Endometrial microvascular endothelial cells (primary cell): Measurements from ENCODE around the gene SOX18. TPM values are rescaled to one million over a fixed set of nuclear protein-coding genes. Genes with fewer than 3 reads are reported as not detected.
"Not testable (repeated sequence)": the region's sequence is repeated elsewhere in the genome, so short reads cannot be mapped to it uniquely, and the experiment has no call there.

ENCODE experiments used
- in situ Hi-C: cut with HindIII; loops from 2 replicates; pipeline ENCODE4 v1.10.0; 2017; ENCODE audit warnings: low sequenced_read_pairs, low pct_unique_long_range_greater_than_20kb; ENCODE audit errors: inconsistent ontology term
- total RNA-seq: library from RNA; depleted of rRNA; stranded (reverse); fragments of >200 nt; gene quantifications from one replicate; pipeline ENCODE4 v1.2.3, GENCODE V29; 2015; ENCODE audit errors: inconsistent ontology term

The SOX18 gene
- total RNA-seq: 0.37 TPM

GRCh38 chr20:64049060-64049877, at the start of gene SOX18:
TSS of gene SOX18 (minus strand) at chr20:64049639. CDS start at chr20:64049516, 123 bp downstream.
- in situ Hi-C loops: no loop called here

DNA sequence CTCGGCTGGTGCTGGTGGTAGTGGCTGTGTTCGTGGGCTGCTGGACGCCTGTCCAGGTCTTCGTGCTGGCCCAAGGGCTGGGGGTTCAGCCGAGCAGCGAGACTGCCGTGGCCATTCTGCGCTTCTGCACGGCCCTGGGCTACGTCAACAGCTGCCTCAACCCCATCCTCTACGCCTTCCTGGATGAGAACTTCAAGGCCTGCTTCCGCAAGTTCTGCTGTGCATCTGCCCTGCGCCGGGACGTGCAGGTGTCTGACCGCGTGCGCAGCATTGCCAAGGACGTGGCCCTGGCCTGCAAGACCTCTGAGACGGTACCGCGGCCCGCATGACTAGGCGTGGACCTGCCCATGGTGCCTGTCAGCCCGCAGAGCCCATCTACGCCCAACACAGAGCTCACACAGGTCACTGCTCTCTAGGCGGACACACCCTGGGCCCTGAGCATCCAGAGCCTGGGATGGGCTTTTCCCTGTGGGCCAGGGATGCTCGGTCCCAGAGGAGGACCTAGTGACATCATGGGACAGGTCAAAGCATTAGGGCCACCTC, 49.1 kb upstream of the SOX18 start:
- in situ Hi-C loops: no loop called here

DNA sequence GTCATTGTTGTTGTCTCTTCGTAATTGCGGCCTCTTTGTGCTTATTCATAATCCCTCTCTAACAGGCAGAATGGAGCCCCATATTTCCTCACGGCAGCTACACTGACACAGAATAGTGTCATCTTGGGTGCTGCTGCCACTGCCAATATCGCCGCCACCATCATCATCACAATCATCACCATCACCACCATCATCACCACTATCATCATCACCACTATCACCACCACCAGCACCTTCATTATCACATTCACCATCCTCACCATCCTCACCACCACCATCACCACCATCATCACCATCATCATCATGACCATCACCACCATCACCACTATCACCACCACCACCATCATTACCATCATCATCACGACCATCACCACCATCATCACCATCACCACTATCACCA, 47.1 kb upstream of the SOX18 start:
- in situ Hi-C loops: no loop called here

DNA sequence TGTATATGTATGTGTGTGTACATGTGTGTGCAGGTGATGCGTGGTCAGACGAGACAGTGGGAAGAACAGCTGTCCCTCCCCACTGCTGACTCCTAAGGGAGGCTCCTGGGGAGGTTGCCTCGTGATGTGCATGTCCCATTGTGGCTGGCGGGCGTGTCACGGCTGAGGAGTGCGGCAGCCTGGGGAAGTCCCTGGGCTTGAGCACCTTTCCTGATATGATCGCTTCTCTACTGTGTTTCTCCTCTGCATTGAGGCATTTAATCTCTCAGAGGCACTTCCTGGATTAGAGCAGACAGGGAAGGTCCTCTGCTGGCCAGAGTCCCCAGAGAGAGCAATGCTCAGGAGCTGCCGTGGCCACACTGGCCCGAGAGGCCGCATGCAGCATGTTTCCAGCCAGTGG, 46.5 kb upstream of the SOX18 start:
- in situ Hi-C loops: no loop called here

DNA sequence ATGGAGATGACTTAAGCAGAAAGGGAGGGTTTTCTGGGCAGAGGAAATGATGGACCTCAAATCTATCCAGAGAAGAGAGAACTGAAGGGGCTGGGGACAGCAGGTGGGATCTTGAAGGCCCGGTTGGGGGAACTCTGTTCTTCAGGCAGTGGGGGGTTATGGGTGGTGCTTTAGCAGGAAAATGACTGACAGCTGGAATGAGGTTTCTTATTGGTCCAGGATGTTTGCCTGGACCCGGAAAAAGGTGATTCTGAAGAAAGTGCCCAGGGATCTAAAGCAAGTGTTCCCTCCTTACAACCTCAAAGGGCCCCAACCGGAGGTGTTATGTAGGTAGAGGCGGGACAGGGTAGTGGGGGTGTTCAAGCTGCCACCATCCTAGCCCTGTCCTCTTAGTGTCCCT, 46.0 kb upstream of the SOX18 start:
- in situ Hi-C loops: no loop called here

DNA sequence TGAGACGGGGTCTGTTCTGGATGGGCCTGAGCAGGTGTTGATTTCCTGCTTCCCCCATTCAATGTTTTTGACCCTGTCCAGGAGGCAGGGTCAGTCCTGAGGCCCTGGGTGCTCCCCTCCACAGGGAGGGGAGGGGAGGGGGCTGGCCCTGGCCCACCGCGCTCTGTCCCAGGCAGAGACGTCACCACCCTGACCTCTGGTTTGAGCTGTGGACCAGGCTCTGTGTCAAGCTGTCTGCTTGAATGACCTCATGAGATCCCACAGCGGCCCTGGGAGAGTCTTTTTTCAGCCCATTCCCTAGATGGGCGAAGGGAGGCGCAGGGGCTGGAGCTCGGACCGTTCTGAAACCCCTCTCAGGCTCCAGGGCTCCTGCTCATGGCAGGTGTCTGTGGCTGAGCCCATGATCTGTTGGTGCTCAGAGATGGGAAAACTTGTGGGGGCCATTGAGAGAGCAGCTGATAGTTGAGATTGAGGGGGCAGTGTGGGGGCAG, 43.6 kb upstream of the SOX18 start:
- in situ Hi-C loops: no loop called here

- in situ Hi-C loops: no loop called here
Observed at GRCh38 chr20:64092258-64093012, 43.0 kb upstream of the SOX18 start.

DNA sequence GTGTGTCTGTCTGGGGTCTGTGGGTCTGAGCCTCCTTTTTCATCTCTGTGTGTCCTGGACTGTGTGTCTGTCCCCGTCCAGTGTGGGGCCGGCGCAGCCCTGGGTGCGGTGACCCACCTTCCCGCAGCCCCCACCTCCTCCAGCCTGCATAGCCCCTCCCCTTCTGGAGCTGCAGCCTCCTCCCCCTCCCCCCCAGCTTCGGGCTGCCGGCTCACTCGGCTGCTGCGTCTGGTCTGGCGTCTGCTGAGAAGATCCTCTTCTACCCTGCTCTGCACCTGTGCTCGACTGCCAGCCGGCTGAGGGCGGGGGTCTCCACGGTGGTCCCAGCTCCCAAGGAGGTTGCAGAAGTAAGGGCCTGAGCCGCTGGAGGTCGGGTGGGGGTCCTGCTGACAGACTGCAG, 42.3 kb upstream of the SOX18 start:
- in situ Hi-C loops: no loop called here

GRCh38 chr20:64091340-64091739, 41.9 kb upstream of the SOX18 start:
- in situ Hi-C loops: no loop called here

GRCh38 chr20:64090165-64090564, 40.7 kb upstream of the SOX18 start:
- in situ Hi-C loops: no loop called here

DNA sequence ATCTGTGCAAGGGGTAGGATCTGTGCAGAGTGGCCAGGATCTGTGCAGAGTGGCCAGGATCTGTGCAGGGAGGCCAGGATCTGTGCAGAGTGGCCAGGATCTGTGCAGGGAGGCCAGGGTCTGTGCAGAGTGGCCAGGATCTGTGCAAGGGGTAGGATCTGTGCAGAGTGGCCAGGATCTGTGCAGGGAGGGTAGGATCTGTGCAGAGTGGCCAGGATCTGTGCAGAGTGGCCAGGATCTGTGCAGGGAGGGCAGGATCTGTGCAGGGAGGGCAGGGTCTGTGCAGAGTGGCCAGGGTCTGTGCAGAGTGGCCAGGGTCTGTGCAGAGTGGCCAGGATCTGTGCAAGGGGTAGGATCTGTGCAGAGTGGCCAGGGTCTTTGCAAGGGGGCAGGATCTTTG, 39.1 kb upstream of the SOX18 start:
- in situ Hi-C loops: not testable (repeated sequence)

DNA sequence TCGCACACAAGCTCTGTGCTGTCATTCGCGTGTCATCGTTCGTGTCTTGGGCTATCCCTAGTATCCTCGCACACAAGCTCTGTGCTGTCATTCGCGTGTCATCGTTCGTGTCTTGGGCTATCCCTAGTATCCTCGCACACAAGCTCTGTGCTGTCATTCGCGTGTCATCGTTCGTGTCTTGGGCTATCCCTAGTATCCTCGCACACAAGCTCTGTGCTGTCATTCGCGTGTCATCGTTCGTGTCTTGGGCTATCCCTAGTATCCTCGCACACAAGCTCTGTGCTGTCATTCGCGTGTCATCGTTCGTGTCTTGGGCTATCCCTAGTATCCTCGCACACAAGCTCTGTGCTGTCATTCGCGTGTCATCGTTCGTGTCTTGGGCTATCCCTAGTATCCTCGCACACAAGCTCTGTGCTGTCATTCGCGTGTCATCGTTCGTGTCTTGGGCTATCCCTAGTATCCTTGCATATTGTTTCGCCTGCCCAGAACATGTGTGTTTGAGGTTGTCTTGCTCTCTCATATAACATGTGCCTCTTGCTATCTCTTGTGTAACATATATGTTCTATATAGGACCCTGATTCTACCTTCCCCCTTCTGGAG, 37.9 kb upstream of the SOX18 start:
- in situ Hi-C loops: not testable (repeated sequence)

- in situ Hi-C loops: no loop called here
Observed at GRCh38 chr20:64086801-64087200, 37.4 kb upstream of the SOX18 start.

GRCh38 chr20:64084685-64085152, 35.3 kb upstream of the SOX18 start:
- in situ Hi-C loops: no loop called here

- in situ Hi-C loops: no loop called here
Observed at GRCh38 chr20:64083804-64084684, 34.6 kb upstream of the SOX18 start, which contains the start of gene LKAAEAR1. TSS of gene LKAAEAR1 (minus strand) at chr20:64084398. CDS start at chr20:64084219, 179 bp downstream.

GRCh38 chr20:64083378-64083803, 34.0 kb upstream of the SOX18 start:
- in situ Hi-C loops: no loop called here

- in situ Hi-C loops: no loop called here
Observed at GRCh38 chr20:64082820-64083377, 33.5 kb upstream of the SOX18 start.
